K562 (cell line): ENCODE measurements around the gene ADM5. TPM values are rescaled to one million over a fixed set of nuclear protein-coding genes. Genes with fewer than 3 reads are reported as not detected.

ENCODE experiments used
- ARNT ChIP-seq, 2 experiments: fragments of 450-650 bp; IDR thresholded peaks; 2 replicates each; pipeline ENCODE4 v1.6.1; 2016; ENCODE audit warnings: mild to moderate bottlenecking in 1 of 2
- ATF7 ChIP-seq: fragments of 450-650 bp; IDR thresholded peaks from 2 replicates; pipeline ENCODE4 v1.7.1; 2014; ENCODE audit warnings: mild to moderate bottlenecking, moderate library complexity
- CBX2 ChIP-seq: fragments of 200-600 bp; sonication (generic); IDR thresholded peaks from one replicate; pipeline ENCODE4 v1.6.1; 2012; ENCODE audit warnings: mild to moderate bottlenecking, low read length, inconsistent platforms; ENCODE audit not compliant: insufficient read depth, poor library complexity, severe bottlenecking
- CXXC5 ChIP-seq: fragments of 250-450 bp; sonication (Bioruptor Pico); IDR thresholded peaks from 2 replicates; pipeline ENCODE4 v1.8.0; 2022; ENCODE audit warnings: inconsistent platforms, mild to moderate bottlenecking, moderate library complexity
- EGR1 ChIP-seq: fragments of 450-650 bp; conservative IDR thresholded peaks from 2 replicates; pipeline ENCODE4 v1.6.1; 2017; ENCODE audit warnings: mild to moderate bottlenecking
- FOXK2 ChIP-seq, 2 experiments: fragments of 450-650 bp; IDR thresholded peaks in 1 of 2; conservative IDR thresholded peaks in 1 of 2; 2 replicates each; pipeline ENCODE4 v1.6.1; 2016; ENCODE audit warnings: low read depth in 2 of 2, mild to moderate bottlenecking in 1 of 2
- FOXP1 ChIP-seq: sonication (generic); formaldehyde crosslinking; IDR thresholded peaks from 2 replicates; pipeline ENCODE4 v1.8.0; 2022; ENCODE audit warnings: mild to moderate bottlenecking, missing genetic modification reagents
- JUND ChIP-seq, 2 experiments: IDR thresholded peaks; 2 replicates in 1 of 2; 3 replicates in 1 of 2; pipeline ENCODE4 v1.6.1; 2011; ENCODE audit warnings: borderline replicate concordance in 2 of 2, low read depth in 2 of 2, low read length in 2 of 2, improper control_type of control experiment in 1 of 2, missing biosample characterization in 1 of 2, missing genetic modification characterization in 1 of 2, missing genetic modification reagents in 1 of 2
- KLF1 ChIP-seq: fragments of 450-650 bp; IDR thresholded peaks from 2 replicates; pipeline ENCODE4 v1.6.1; 2016; ENCODE audit warnings: missing genetic modification characterization, missing compliant biosample characterization
- KLF16 ChIP-seq: IDR thresholded peaks from 2 replicates; pipeline ENCODE4 v1.6.1; 2016; ENCODE audit warnings: antibody characterized with exemption
- MEIS2 ChIP-seq: fragments of 450-650 bp; IDR thresholded peaks from 2 replicates; pipeline ENCODE4 v1.6.1; 2014; ENCODE audit warnings: mild to moderate bottlenecking; ENCODE audit not compliant: partially characterized antibody
- NRF1 ChIP-seq, 2 experiments: fragments of 450-650 bp; IDR thresholded peaks in 1 of 2; conservative IDR thresholded peaks in 1 of 2; 2 replicates each; pipeline ENCODE4 v1.6.1; 2014; ENCODE audit warnings: mild to moderate bottlenecking in 2 of 2
- NUFIP1 ChIP-seq: fragments of 450-650 bp; IDR thresholded peaks from 2 replicates; pipeline ENCODE4 v1.6.1; 2018; ENCODE audit not compliant: partially characterized antibody
- OTX1 ChIP-seq: fragments of 450-650 bp; formaldehyde crosslinking; IDR thresholded peaks from 2 replicates; pipeline ENCODE4 v1.4.0; 2022; ENCODE audit warnings: mild to moderate bottlenecking
- PHB2 ChIP-seq: fragments of 450-650 bp; IDR thresholded peaks from 2 replicates; pipeline ENCODE4 v1.6.1; 2017; ENCODE audit warnings: low read depth
- PHF8 ChIP-seq: fragments of 200-600 bp; sonication (generic); IDR thresholded peaks from 2 replicates; pipeline ENCODE4 v1.6.1; 2012; ENCODE audit warnings: mixed run types, mild to moderate bottlenecking, inconsistent platforms, low read length, moderate library complexity, borderline replicate concordance
- POLR2B ChIP-seq: fragments of 450-650 bp; IDR thresholded peaks from 2 replicates; pipeline ENCODE4 v1.6.1; 2018; ENCODE audit warnings: low read depth; ENCODE audit not compliant: partially characterized antibody
- POLR3A ChIP-seq: IDR thresholded peaks from 2 replicates; pipeline ENCODE4 v1.6.1; 2011; ENCODE audit warnings: borderline replicate concordance, mild to moderate bottlenecking, moderate library complexity; ENCODE audit not compliant: insufficient read length, insufficient read depth; ENCODE audit errors: extremely low read depth
- RCOR1 ChIP-seq, 2 experiments: IDR thresholded peaks; 2 replicates each; pipeline ENCODE4 v1.6.1; 2012; ENCODE audit warnings: low read depth in 2 of 2, low read length in 2 of 2, borderline replicate concordance in 1 of 2, improper control_type of control experiment in 1 of 2
- SMARCA5 ChIP-seq: fragments of 450-650 bp; IDR thresholded peaks from 2 replicates; pipeline ENCODE4 v1.6.1; 2016
- SMARCE1 ChIP-seq: fragments of 450-650 bp; IDR thresholded peaks from 2 replicates; pipeline ENCODE4 v1.7.1; 2016; ENCODE audit warnings: mild to moderate bottlenecking
- SOX6 ChIP-seq: fragments of 450-650 bp; IDR thresholded peaks from 2 replicates; pipeline ENCODE4 v1.6.1; 2014; ENCODE audit warnings: mild to moderate bottlenecking
- TAF1 ChIP-seq: IDR thresholded peaks from 2 replicates; pipeline ENCODE4 v1.6.1; 2011; ENCODE audit warnings: mild to moderate bottlenecking, low read length, moderate library complexity; ENCODE audit not compliant: insufficient read depth, control insufficient read depth, severe bottlenecking; ENCODE audit errors: extremely low read depth
- TAF15 ChIP-seq: fragments of 200-400 bp; formaldehyde crosslinking; IDR thresholded peaks from 2 replicates; pipeline ENCODE4 v1.6.1; 2017; ENCODE audit warnings: mild to moderate bottlenecking, low read depth, low read length, moderate library complexity
- ZBTB7A ChIP-seq: IDR thresholded peaks from 2 replicates; pipeline ENCODE4 v1.6.1; 2011; ENCODE audit warnings: low read depth, mild to moderate bottlenecking, low read length, moderate library complexity, borderline replicate concordance; ENCODE audit not compliant: control insufficient read depth
- ZNF316 ChIP-seq: fragments of 450-650 bp; IDR thresholded peaks from 2 replicates; pipeline ENCODE4 v1.6.1; 2016
- ZNF436 ChIP-seq: fragments of 250-450, 450-650 bp; sonication (Bioruptor Pico); formaldehyde crosslinking; IDR thresholded peaks from 2 replicates; pipeline ENCODE4 v1.7.0; 2020; ENCODE audit warnings: mild to moderate bottlenecking
- polyA plus RNA-seq, 8 experiments: library from polyadenylated mRNA; depleted of rRNA in 4 of 8; stranded (reverse) in 5 of 8; unstranded in 3 of 8; fragments of >200 nt; fragmentation: Nextera tagmentation in 2 of 8; fragmentation: Illumina TruSeq in 1 of 8; extraction: Ambion mirVana in 2 of 8; extraction: Trizol in 1 of 8; gene quantifications; 2 replicates each; pipeline versions ENCODE4 v1.2.1 to v1.2.3, GENCODE V29; 2011 to 2014; ENCODE audit warnings: inconsistent platforms in 1 of 8, missing spikeins in 1 of 8
- total RNA-seq, 7 experiments: library from RNA; depleted of rRNA in 6 of 7; stranded (reverse); fragments of >200 nt in 6 of 7; fragmentation: Illumina TruSeq in 2 of 7; extraction: Trizol in 2 of 7; gene quantifications; 2 replicates each; pipeline versions ENCODE4 v1.2.1 to v1.2.3, GENCODE V29; 2011 to 2021; ENCODE audit warnings: low replicate concordance in 1 of 7
- TF ChIP-seq, protein P1 (sequence below): sonication (generic); formaldehyde crosslinking; IDR thresholded peaks from 2 replicates; pipeline ENCODE4 v1.9.0; 2022; ENCODE audit warnings: mild to moderate bottlenecking, missing genetic modification reagents
- TF ChIP-seq, protein P2 (sequence below), 2 experiments: IDR thresholded peaks; 2 replicates each; pipeline ENCODE4 v1.6.1; 2011; ENCODE audit warnings: borderline replicate concordance in 1 of 2, control low read depth in 1 of 2, low read depth in 1 of 2, low read length in 1 of 2, mild to moderate bottlenecking in 1 of 2, mixed read lengths in 1 of 2, moderate library complexity in 1 of 2; ENCODE audit not compliant: insufficient read depth in 1 of 2, insufficient read length in 1 of 2, poor library complexity in 1 of 2, severe bottlenecking in 1 of 2; ENCODE audit errors: extremely low read depth in 1 of 2

The ADM5 gene
- total and polyA plus RNA-seq, 9 of the 15 experiments (the other 6 are each of a cell fraction or from before 2014, with no cell fraction given), result 0.13 to 8.4 (median 2.0) TPM; not detected in 1

DNA sequence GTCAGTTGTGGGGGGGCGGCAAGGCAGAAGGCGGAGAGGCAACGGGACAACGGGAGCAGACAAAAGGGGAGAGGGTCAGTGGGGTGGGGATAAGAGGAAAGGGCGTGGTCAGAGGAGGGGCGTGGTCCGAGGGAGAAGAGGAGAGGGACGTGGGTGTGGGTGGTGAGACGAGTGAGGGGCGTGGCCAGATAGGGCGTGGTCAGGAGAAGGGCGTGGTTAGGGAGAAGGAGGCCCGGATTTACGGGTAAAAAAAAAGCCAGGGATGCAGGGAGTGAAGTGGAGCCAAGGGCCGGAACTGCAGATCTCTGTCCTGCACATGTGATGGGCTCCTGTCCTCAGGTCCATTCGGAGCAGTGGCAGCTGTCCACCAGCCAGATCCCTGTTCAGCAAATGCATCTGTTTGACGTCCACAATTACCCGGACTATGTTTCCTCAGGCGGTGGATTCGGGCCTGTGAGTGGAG, 23.0 kb downstream of the ADM5 start (continued):
- peak; percentile 48 to 66; a peak in 2 of 4 replicates for TF ChIP-seq FOXK2 (conservative IDR thresholded peaks at IDR 0.05 in 1 of 2, IDR thresholded peaks at IDR 0.05 in 1 of 2; ENCODE audit: low read depth in 2 of 2)
- TF ChIP-seq ZBTB7A, result peak; percentile 78
- TF ChIP-seq CXXC5 (CRISPR knock-in tag), result peak; percentile 63
- peak; percentile 40 for TF ChIP-seq TAF1
- TF ChIP-seq SMARCE1, result peak; percentile 78; the same call in 1 of the 2 replicates
- peak; percentile 37; the same call in 1 of the 2 replicates for TF ChIP-seq PHB2
- no peak for TF ChIP-seq KLF16
- TF ChIP-seq SOX6, result no peak
- TF ChIP-seq ATF7, result peak; percentile 42; the same call in 1 of the 2 replicates
- no peak for TF ChIP-seq ZNF436 (CRISPR knock-in tag)
- TF ChIP-seq MEIS2, result no peak
- peak; percentile 32; the same call in 1 of the 2 replicates for TF ChIP-seq PHF8
- peak; percentile 56 to 62; a peak in 3 of 4 replicates for TF ChIP-seq NRF1 (conservative IDR thresholded peaks at IDR 0.05 in 1 of 2, IDR thresholded peaks at IDR 0.05 in 1 of 2)
- TF ChIP-seq POLR3A, result no peak
- 0 out of 2 replicates have a peak, but pooled peaks have one; percentile 35 for TF ChIP-seq SMARCA5
- TF ChIP-seq ARNT (IDR thresholded peaks at IDR 0.05), result 0 out of 4 replicates have a peak, but pooled peaks have one; percentile 45 to 48
- TF ChIP-seq CBX2, result no peak
- TF ChIP-seq RCOR1 (IDR thresholded peaks at IDR 0.05; ENCODE audit: borderline replicate concordance in 1 of 2, low read depth in 2 of 2, low read length in 2 of 2), result 0 out of 4 replicates have a peak, but pooled peaks of 1 of the 2 experiments have one; percentile 31
- peak; percentile 96 for TF ChIP-seq EGR1
- TF ChIP-seq JUND (IDR thresholded peaks at IDR 0.05; ENCODE audit: borderline replicate concordance, low read depth, low read length), result no peak; the same call in 1 of the 2 replicates
- peak; percentile 25; the same call in 1 of the 3 replicates for TF ChIP-seq JUND (tag; IDR thresholded peaks at IDR 0.05; ENCODE audit: borderline replicate concordance, low read depth, low read length)
- TF ChIP-seq OTX1, result peak; percentile 81; the same call in 1 of the 2 replicates
- TF ChIP-seq, protein P1, sequence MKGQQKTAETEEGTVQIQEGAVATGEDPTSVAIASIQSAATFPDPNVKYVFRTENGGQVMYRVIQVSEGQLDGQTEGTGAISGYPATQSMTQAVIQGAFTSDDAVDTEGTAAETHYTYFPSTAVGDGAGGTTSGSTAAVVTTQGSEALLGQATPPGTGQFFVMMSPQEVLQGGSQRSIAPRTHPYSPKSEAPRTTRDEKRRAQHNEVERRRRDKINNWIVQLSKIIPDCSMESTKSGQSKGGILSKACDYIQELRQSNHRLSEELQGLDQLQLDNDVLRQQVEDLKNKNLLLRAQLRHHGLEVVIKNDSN (CRISPR knock-in tag), result peak; percentile 36; the same call in 1 of the 2 replicates
- TF ChIP-seq, protein P2, sequence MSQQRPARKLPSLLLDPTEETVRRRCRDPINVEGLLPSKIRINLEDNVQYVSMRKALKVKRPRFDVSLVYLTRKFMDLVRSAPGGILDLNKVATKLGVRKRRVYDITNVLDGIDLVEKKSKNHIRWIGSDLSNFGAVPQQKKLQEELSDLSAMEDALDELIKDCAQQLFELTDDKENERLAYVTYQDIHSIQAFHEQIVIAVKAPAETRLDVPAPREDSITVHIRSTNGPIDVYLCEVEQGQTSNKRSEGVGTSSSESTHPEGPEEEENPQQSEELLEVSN (IDR thresholded peaks at IDR 0.05; ENCODE audit: borderline replicate concordance in 1 of 2, extremely low read depth in 1 of 2, insufficient read depth in 1 of 2, insufficient read length in 1 of 2, low read depth in 1 of 2, low read length in 1 of 2, poor library complexity in 1 of 2, severe bottlenecking in 1 of 2), result peak in 1 of 2 experiments; percentile 23
- TF ChIP-seq POLR2B, result peak; percentile 23
- no peak for TF ChIP-seq FOXP1 (CRISPR knock-in tag)
- TF ChIP-seq TAF15, result no peak
- TF ChIP-seq NUFIP1, result no peak
- peak; percentile 92 for TF ChIP-seq KLF1 (tag)
- TF ChIP-seq ZNF316, result peak; percentile 96
